ENCODE data around the gene MAP3K5.

MAP3K5 gene

GRCh38 chr6:136627191-136627590, 165.1 kb downstream of the MAP3K5 start:
- no peaks in the 10 kb centered on the region for H3K9me3 ChIP-seq (ENCODE audit: control insufficient read depth in 1 of 2, low read length in 2 of 2)
- no peak overlapping the region for H3K27ac ChIP-seq (ENCODE audit: low read length)
- H3K27me3 ChIP-seq (ENCODE audit: low read depth, low read length), result no peaks in the 10 kb centered on the region
- H3K36me3 ChIP-seq (ENCODE audit: control insufficient read depth in 1 of 2, insufficient read depth in 2 of 2, low read length in 2 of 2), result peaks cover 5 to 9% of the 10 kb centered on the region in 2 donors
- H3K4me1 ChIP-seq (ENCODE audit: control insufficient read depth in 1 of 2, insufficient read depth in 2 of 2, low read length in 2 of 2), result peaks cover 0 to 6% of the 10 kb centered on the region in 2 donors
- no peak overlapping the region for H3K4me3 ChIP-seq (ENCODE audit: low read depth in 1 of 2, low read length in 2 of 2)

- Histone ChIP-seq H3K27me3 (ENCODE audit: low read depth, low read length) (no peaks in the 10 kb centered on the region), H3K27ac (ENCODE audit: low read length) (no peak overlapping the region), H3K4me3 (ENCODE audit: low read depth in 1 of 2, low read length in 2 of 2) (no peak overlapping the region), H3K9me3 (ENCODE audit: control insufficient read depth in 1 of 2, low read length in 2 of 2) (no peaks in the 10 kb centered on the region), H3K36me3 (ENCODE audit: control insufficient read depth in 1 of 2, insufficient read depth in 2 of 2, low read length in 2 of 2) (peaks cover 5 to 11% of the 10 kb centered on the region in 2 donors), H3K4me1 (ENCODE audit: control insufficient read depth in 1 of 2, insufficient read depth in 2 of 2, low read length in 2 of 2) (peaks cover 0 to 6% of the 10 kb centered on the region in 2 donors)
These were observed 167.0 kb downstream of the MAP3K5 start for GRCh38 chr6:136625293-136625692.

- H3K27me3 ChIP-seq (ENCODE audit: low read depth, low read length), result no peaks in the 10 kb centered on the region
- H3K4me3 ChIP-seq (ENCODE audit: low read depth in 1 of 2, low read length in 2 of 2), result no peak overlapping the region
- peaks cover 0 to 6% of the 10 kb centered on the region in 2 donors for H3K4me1 ChIP-seq (ENCODE audit: control insufficient read depth in 1 of 2, insufficient read depth in 2 of 2, low read length in 2 of 2)
- no peaks in the 10 kb centered on the region for H3K9me3 ChIP-seq (ENCODE audit: control insufficient read depth in 1 of 2, low read length in 2 of 2)
- H3K36me3 ChIP-seq (ENCODE audit: control insufficient read depth in 1 of 2, insufficient read depth in 2 of 2, low read length in 2 of 2), result peaks cover 5 to 11% of the 10 kb centered on the region in 2 donors
- H3K27ac ChIP-seq (ENCODE audit: low read length), result no peak overlapping the region
These were observed 167.9 kb downstream of the MAP3K5 start for GRCh38 chr6:136624347-136624746.

- H3K27me3 ChIP-seq (ENCODE audit: low read depth, low read length), result no peaks in the 10 kb centered on the region
- H3K36me3 ChIP-seq (ENCODE audit: control insufficient read depth in 1 of 2, insufficient read depth in 2 of 2, low read length in 2 of 2), result peaks cover 5 to 22% of the 10 kb centered on the region in 2 donors
- no peak overlapping the region for H3K4me3 ChIP-seq (ENCODE audit: low read depth in 1 of 2, low read length in 2 of 2)
- H3K4me1 ChIP-seq (ENCODE audit: control insufficient read depth in 1 of 2, insufficient read depth in 2 of 2, low read length in 2 of 2), result no peaks in the 10 kb centered on the region
- H3K9me3 ChIP-seq (ENCODE audit: control insufficient read depth in 1 of 2, low read length in 2 of 2), result no peaks in the 10 kb centered on the region
- no peak overlapping the region for H3K27ac ChIP-seq (ENCODE audit: low read length)
These were observed 174.2 kb downstream of the MAP3K5 start for GRCh38 chr6:136618086-136618485.

GRCh38 chr6:136616527-136616926, 175.8 kb downstream of the MAP3K5 start:
- Histone ChIP-seq H3K9me3 (ENCODE audit: control insufficient read depth in 1 of 2, low read length in 2 of 2) (no peaks in the 10 kb centered on the region), H3K27ac (ENCODE audit: low read length) (no peak overlapping the region), H3K36me3 (ENCODE audit: control insufficient read depth in 1 of 2, insufficient read depth in 2 of 2, low read length in 2 of 2) (peaks cover 0 to 15% of the 10 kb centered on the region in 2 donors), H3K4me3 (ENCODE audit: low read depth in 1 of 2, low read length in 2 of 2) (no peak overlapping the region), H3K27me3 (ENCODE audit: low read depth, low read length) (no peaks in the 10 kb centered on the region), H3K4me1 (ENCODE audit: control insufficient read depth in 1 of 2, insufficient read depth in 2 of 2, low read length in 2 of 2) (no peaks in the 10 kb centered on the region)

GRCh38 chr6:136614994-136615393, 177.3 kb downstream of the MAP3K5 start:
- Histone ChIP-seq H3K27ac (ENCODE audit: low read length) (no peak overlapping the region), H3K9me3 (ENCODE audit: control insufficient read depth in 1 of 2, low read length in 2 of 2) (no peaks in the 10 kb centered on the region), H3K27me3 (ENCODE audit: low read depth, low read length) (no peaks in the 10 kb centered on the region), H3K4me1 (ENCODE audit: control insufficient read depth in 1 of 2, insufficient read depth in 2 of 2, low read length in 2 of 2) (no peaks in the 10 kb centered on the region), H3K4me3 (ENCODE audit: low read depth in 1 of 2, low read length in 2 of 2) (no peak overlapping the region), H3K36me3 (ENCODE audit: control insufficient read depth in 1 of 2, insufficient read depth in 2 of 2, low read length in 2 of 2) (peaks cover 0 to 11% of the 10 kb centered on the region in 2 donors)

- no peaks in the 10 kb centered on the region for H3K9me3 ChIP-seq (ENCODE audit: control insufficient read depth in 1 of 2, low read length in 2 of 2)
- no peaks in the 10 kb centered on the region for H3K4me1 ChIP-seq (ENCODE audit: control insufficient read depth in 1 of 2, insufficient read depth in 2 of 2, low read length in 2 of 2)
- peaks cover 0 to 11% of the 10 kb centered on the region in 2 donors for H3K36me3 ChIP-seq (ENCODE audit: control insufficient read depth in 1 of 2, insufficient read depth in 2 of 2, low read length in 2 of 2)
- no peak overlapping the region for H3K27ac ChIP-seq (ENCODE audit: low read length)
- no peaks in the 10 kb centered on the region for H3K27me3 ChIP-seq (ENCODE audit: low read depth, low read length)
- H3K4me3 ChIP-seq (ENCODE audit: low read depth in 1 of 2, low read length in 2 of 2), result no peak overlapping the region
These were observed 177.9 kb downstream of the MAP3K5 start for GRCh38 chr6:136614350-136614749.

- Histone ChIP-seq H3K36me3 (ENCODE audit: control insufficient read depth in 1 of 2, insufficient read depth in 2 of 2, low read length in 2 of 2) (peaks cover 0 to 11% of the 10 kb centered on the region in 2 donors), H3K9me3 (ENCODE audit: control insufficient read depth in 1 of 2, low read length in 2 of 2) (no peaks in the 10 kb centered on the region), H3K27me3 (ENCODE audit: low read depth, low read length) (no peaks in the 10 kb centered on the region), H3K4me3 (ENCODE audit: low read depth in 1 of 2, low read length in 2 of 2) (no peak overlapping the region), H3K27ac (ENCODE audit: low read length) (no peak overlapping the region), H3K4me1 (ENCODE audit: control insufficient read depth in 1 of 2, insufficient read depth in 2 of 2, low read length in 2 of 2) (peaks cover 0 to 6% of the 10 kb centered on the region in 2 donors)
These were observed 178.8 kb downstream of the MAP3K5 start for GRCh38 chr6:136613477-136613876.

- H3K9me3 ChIP-seq (ENCODE audit: control insufficient read depth in 1 of 2, low read length in 2 of 2), result no peaks in the 10 kb centered on the region
- no peak overlapping the region for H3K27ac ChIP-seq (ENCODE audit: low read length)
- H3K4me3 ChIP-seq (ENCODE audit: low read depth in 1 of 2, low read length in 2 of 2), result no peak overlapping the region
- peaks cover 0 to 7% of the 10 kb centered on the region in 2 donors for H3K4me1 ChIP-seq (ENCODE audit: control insufficient read depth in 1 of 2, insufficient read depth in 2 of 2, low read length in 2 of 2)
- peaks cover 0 to 11% of the 10 kb centered on the region in 2 donors for H3K36me3 ChIP-seq (ENCODE audit: control insufficient read depth in 1 of 2, insufficient read depth in 2 of 2, low read length in 2 of 2)
- H3K27me3 ChIP-seq (ENCODE audit: low read depth, low read length), result no peaks in the 10 kb centered on the region
These were observed 179.4 kb downstream of the MAP3K5 start for GRCh38 chr6:136612666-136613389.

GRCh38 chr6:136611746-136612145, 180.5 kb downstream of the MAP3K5 start:
- Histone ChIP-seq H3K27me3 (ENCODE audit: low read depth, low read length) (no peaks in the 10 kb centered on the region), H3K9me3 (ENCODE audit: control insufficient read depth in 1 of 2, low read length in 2 of 2) (no peaks in the 10 kb centered on the region), H3K4me1 (ENCODE audit: control insufficient read depth in 1 of 2, insufficient read depth in 2 of 2, low read length in 2 of 2) (peaks cover 0 to 7% of the 10 kb centered on the region in 2 donors), H3K27ac (ENCODE audit: low read length) (no peak overlapping the region), H3K36me3 (ENCODE audit: control insufficient read depth in 1 of 2, insufficient read depth in 2 of 2, low read length in 2 of 2) (peaks cover 0 to 11% of the 10 kb centered on the region in 2 donors), H3K4me3 (ENCODE audit: low read depth in 1 of 2, low read length in 2 of 2) (no peak overlapping the region)

GRCh38 chr6:136611133-136611532, 181.1 kb downstream of the MAP3K5 start:
- no peaks in the 10 kb centered on the region for H3K27me3 ChIP-seq (ENCODE audit: low read depth, low read length)
- no peaks in the 10 kb centered on the region for H3K9me3 ChIP-seq (ENCODE audit: control insufficient read depth in 1 of 2, low read length in 2 of 2)
- peaks cover 0 to 11% of the 10 kb centered on the region in 2 donors for H3K36me3 ChIP-seq (ENCODE audit: control insufficient read depth in 1 of 2, insufficient read depth in 2 of 2, low read length in 2 of 2)
- no peak overlapping the region for H3K27ac ChIP-seq (ENCODE audit: low read length)
- peaks cover 0 to 7% of the 10 kb centered on the region in 2 donors for H3K4me1 ChIP-seq (ENCODE audit: control insufficient read depth in 1 of 2, insufficient read depth in 2 of 2, low read length in 2 of 2)
- H3K4me3 ChIP-seq (ENCODE audit: low read depth in 1 of 2, low read length in 2 of 2), result no peak overlapping the region

All from muscle layer of duodenum (tissue), 2 donors.